Upper lobe of left lung (tissue), 6 donors: ENCODE results near the gene KCNJ1. TPM values are rescaled to one million over a fixed set of nuclear protein-coding genes. Genes with fewer than 3 reads are reported as not detected.

Experiments
- ATAC-seq, 2 donors: fragments of 200-7000 bp; cut with Tn5 transposase; one replicate each; pipeline ENCODE4 v1.9.1; 2022; ENCODE audit warnings: mild to moderate bottlenecking in 2 of 2, moderate library complexity in 2 of 2; ENCODE audit not compliant: low FRiP score in 2 of 2
- DNase-seq, 2 donors: peaks; one replicate each; pipeline ENCODE4 v3.0.0-alpha.2; 2019 to 2020
- H3K27ac ChIP-seq, 4 donors: fragments of 200-600 bp; sonication (generic); one replicate each; pipeline ENCODE4 v1.5.1; 2016 to 2019
- H3K27me3 ChIP-seq, 4 donors: fragments of 200-600 bp; sonication (generic); one replicate each; pipeline ENCODE4 v1.5.1; 2017 to 2019
- H3K36me3 ChIP-seq, 4 donors: fragments of 200-600 bp; sonication (generic); one replicate each; pipeline ENCODE4 v1.5.1; 2016 to 2019
- H3K4me1 ChIP-seq, 4 donors: fragments of 200-600 bp; sonication (generic); one replicate each; pipeline ENCODE4 v1.5.1; 2018 to 2019
- H3K4me3 ChIP-seq, 4 donors: fragments of 200-600 bp; sonication (generic); one replicate each; pipeline ENCODE4 v1.5.1; 2017 to 2019; ENCODE audit warnings: mild to moderate bottlenecking in 2 of 4, moderate library complexity in 1 of 4
- H3K9me3 ChIP-seq, 4 donors: fragments of 200-600 bp; sonication (generic); one replicate each; pipeline ENCODE4 v1.5.1; 2018 to 2019
- EP300 ChIP-seq, 4 donors: sonication (generic); formaldehyde crosslinking; IDR thresholded peaks; one replicate each; pipeline ENCODE4 v1.5.1; 2017; ENCODE audit warnings: antibody characterized with exemption in 4 of 4, control low read depth in 2 of 4
- POLR2A ChIP-seq, 4 donors: fragments of 450-650 bp; IDR thresholded peaks; one replicate each; pipeline ENCODE4 v1.5.1; 2016 to 2017; ENCODE audit warnings: antibody characterized with exemption in 4 of 4, mild to moderate bottlenecking in 2 of 4
- POLR2AphosphoS5 ChIP-seq, 2 donors: sonication (generic); formaldehyde crosslinking; IDR thresholded peaks; one replicate each; pipeline ENCODE4 v1.5.1; 2017; ENCODE audit warnings: antibody characterized with exemption in 2 of 2
- WGBS, 2 donors: methylation state at CpG; one replicate each; pipeline ENCODE4 v1.1.5; 2017 to 2018; 5-methylcytosine and 5-hydroxymethylcytosine counted together
- total RNA-seq, 6 donors: library from RNA; depleted of rRNA in 4 of 6; stranded (reverse); fragments of >200 nt in 4 of 6; gene quantifications; one replicate each; pipeline versions ENCODE4 v1.1.0 to v1.2.1, GENCODE V29; 2016 to 2021
- TF ChIP-seq, protein P1 (sequence below), 6 experiments: fragments of 450-650 bp in 4 of 6; fragments of 200-600 bp in 2 of 6; sonication (generic) in 2 of 6; IDR thresholded peaks; one replicate each; pipeline ENCODE4 v1.5.1; 2016 to 2019; ENCODE audit warnings: antibody characterized with exemption in 6 of 6
- donor health status: DM: no; HTN: no; CAD: no; lungs with moderate emphysema.
- donor health status: DM: no; HTN: yes; CAD: no; lungs with severe emphysema.

The KCNJ1 gene
- total RNA-seq, 6 donors from 2014 or later, result 0.15 to 0.59 (median 0.20) TPM; not detected in 3

- Histone ChIP-seq H3K27me3 (no peaks in the 10 kb centered on the region), H3K36me3 (peaks cover 0 to 71% (median 9%) of the 10 kb centered on the region in 4 donors), H3K27ac (peak overlapping the region in 1 of 4 donors; percentile 6), H3K4me3 (no peak overlapping the region), H3K4me1 (peaks cover 0 to 12% (median 6%) of the 10 kb centered on the region in 4 donors), H3K9me3 (no peaks in the 10 kb centered on the region)
- ATAC-seq (peak; percentile 28 to 40), DNase-seq (no peak)
- 63 to 82% methylated on average over 4 of the region's 4 CpGs for WGBS, 2 donors
- TF ChIP-seq POLR2A (IDR thresholded peaks at IDR 0.05), result no peak
- TF ChIP-seq EP300 (IDR thresholded peaks at IDR 0.05), result no peak
- TF ChIP-seq, protein P1, sequence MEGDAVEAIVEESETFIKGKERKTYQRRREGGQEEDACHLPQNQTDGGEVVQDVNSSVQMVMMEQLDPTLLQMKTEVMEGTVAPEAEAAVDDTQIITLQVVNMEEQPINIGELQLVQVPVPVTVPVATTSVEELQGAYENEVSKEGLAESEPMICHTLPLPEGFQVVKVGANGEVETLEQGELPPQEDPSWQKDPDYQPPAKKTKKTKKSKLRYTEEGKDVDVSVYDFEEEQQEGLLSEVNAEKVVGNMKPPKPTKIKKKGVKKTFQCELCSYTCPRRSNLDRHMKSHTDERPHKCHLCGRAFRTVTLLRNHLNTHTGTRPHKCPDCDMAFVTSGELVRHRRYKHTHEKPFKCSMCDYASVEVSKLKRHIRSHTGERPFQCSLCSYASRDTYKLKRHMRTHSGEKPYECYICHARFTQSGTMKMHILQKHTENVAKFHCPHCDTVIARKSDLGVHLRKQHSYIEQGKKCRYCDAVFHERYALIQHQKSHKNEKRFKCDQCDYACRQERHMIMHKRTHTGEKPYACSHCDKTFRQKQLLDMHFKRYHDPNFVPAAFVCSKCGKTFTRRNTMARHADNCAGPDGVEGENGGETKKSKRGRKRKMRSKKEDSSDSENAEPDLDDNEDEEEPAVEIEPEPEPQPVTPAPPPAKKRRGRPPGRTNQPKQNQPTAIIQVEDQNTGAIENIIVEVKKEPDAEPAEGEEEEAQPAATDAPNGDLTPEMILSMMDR (IDR thresholded peaks at IDR 0.05), result peak in 2 of 6 experiments; percentile 15 to 19
- no peak for TF ChIP-seq POLR2AphosphoS5 (IDR thresholded peaks at IDR 0.05)
Measured at GRCh38 chr11:128802358-128802981, 64.6 kb downstream of the KCNJ1 start.

DNA sequence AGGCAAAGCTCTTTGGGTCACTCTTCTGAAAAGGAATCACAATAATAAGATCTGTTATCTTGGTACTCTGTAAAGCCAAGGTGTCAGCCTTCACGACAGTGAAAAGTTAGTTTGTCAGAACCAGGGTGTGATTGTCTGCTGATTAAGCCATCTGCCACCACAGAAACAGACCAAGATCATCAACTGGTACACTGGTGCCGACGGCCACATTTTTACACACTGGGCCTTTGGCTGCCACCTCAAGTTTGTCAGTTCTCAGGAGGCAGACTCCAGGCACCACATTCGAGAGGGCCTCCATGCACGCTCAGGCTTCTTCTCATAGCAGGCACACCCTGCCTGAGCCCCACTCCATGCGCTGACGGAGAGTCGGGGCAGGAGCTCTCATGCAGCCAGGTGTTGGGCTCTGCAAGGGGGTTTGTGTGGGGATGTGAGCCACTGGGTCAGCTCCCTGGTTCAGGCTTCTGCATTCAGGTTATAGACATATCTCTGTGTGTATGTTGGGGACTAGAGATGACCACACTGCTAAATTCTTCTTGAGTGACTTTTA lies 66.2 kb downstream of the KCNJ1 start:
- no peak for ATAC-seq

GRCh38 chr11:128796270-128796669 lies 70.8 kb downstream of the KCNJ1 start:
- no peak overlapping the region for H3K27ac ChIP-seq
- H3K27me3 ChIP-seq, result no peaks in the 10 kb centered on the region
- no peak for DNase-seq
- TF ChIP-seq POLR2AphosphoS5 (IDR thresholded peaks at IDR 0.05) (no peak), EP300 (IDR thresholded peaks at IDR 0.05) (no peak), POLR2A (IDR thresholded peaks at IDR 0.05) (no peak)
- TF ChIP-seq, protein P1 (IDR thresholded peaks at IDR 0.05), result no peak
- H3K4me1 ChIP-seq, result no peaks in the 10 kb centered on the region
- 88 to 92% methylated on average over 2 of the region's 2 CpGs for WGBS, 2 donors
- peaks cover 0 to 58% (median 22%) of the 10 kb centered on the region in 4 donors for H3K36me3 ChIP-seq
- no peaks in the 10 kb centered on the region for H3K9me3 ChIP-seq
- ATAC-seq, result peak in 1 of 2 donors; percentile 16
- H3K4me3 ChIP-seq, result no peak overlapping the region

More for the DNA sequence above, 66.2 kb downstream of the KCNJ1 start:
- no peak for TF ChIP-seq POLR2AphosphoS5 (IDR thresholded peaks at IDR 0.05)
- TF ChIP-seq POLR2A (IDR thresholded peaks at IDR 0.05), result no peak
- TF ChIP-seq, protein P1 (IDR thresholded peaks at IDR 0.05), result no peak
- TF ChIP-seq EP300 (IDR thresholded peaks at IDR 0.05), result no peak
- Histone ChIP-seq H3K27me3 (no peaks in the 10 kb centered on the region), H3K4me3 (no peak overlapping the region), H3K36me3 (peaks cover 0 to 62% (median 8%) of the 10 kb centered on the region in 4 donors), H3K27ac (no peak overlapping the region), H3K9me3 (no peaks in the 10 kb centered on the region), H3K4me1 (peaks cover 0 to 12% (median 6%) of the 10 kb centered on the region in 4 donors)
- DNase-seq, result no peak
- 96 to 100% methylated on average over 1 to 8 of the region's 8 CpGs for WGBS, 2 donors

DNA sequence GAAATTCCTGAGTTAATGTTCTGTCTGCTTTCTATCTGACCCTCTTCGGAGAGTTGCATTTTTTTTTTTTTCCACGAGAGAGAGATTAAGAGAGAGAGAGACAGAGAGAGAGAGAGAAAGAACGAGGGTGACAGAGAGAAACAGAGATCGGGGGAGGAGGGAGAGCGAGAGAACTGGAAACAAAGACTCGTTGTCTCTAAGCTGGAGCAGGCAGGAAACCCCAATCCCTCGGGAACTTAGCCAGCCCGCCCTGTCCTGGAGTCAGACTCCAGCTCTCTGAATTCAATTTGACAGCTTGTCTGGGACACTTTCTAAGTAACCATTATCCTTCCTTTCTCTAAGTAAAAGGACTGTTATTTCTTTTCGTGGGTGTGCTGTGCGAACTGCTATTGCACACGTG lies 76.9 kb downstream of the KCNJ1 start:
- peaks cover 4 to 41% (median 19%) of the 10 kb centered on the region in 4 donors for H3K36me3 ChIP-seq
- 38 to 50% methylated on average over 11 of the region's 11 CpGs for WGBS, 2 donors
- no peak for ATAC-seq

More for the DNA sequence above, 76.9 kb downstream of the KCNJ1 start:
- peaks cover 0 to 4% (median 0%) of the 10 kb centered on the region in 4 donors for H3K4me1 ChIP-seq
- peak overlapping the region in 1 of 4 donors; percentile 43 for H3K27ac ChIP-seq
- DNase-seq, result no peak
- TF ChIP-seq POLR2A (IDR thresholded peaks at IDR 0.05) (no peak), EP300 (IDR thresholded peaks at IDR 0.05) (no peak), POLR2AphosphoS5 (IDR thresholded peaks at IDR 0.05) (no peak)
- TF ChIP-seq, protein P1 (IDR thresholded peaks at IDR 0.05), result no peak
- H3K9me3 ChIP-seq, result no peaks in the 10 kb centered on the region
- no peak overlapping the region for H3K4me3 ChIP-seq
- no peaks in the 10 kb centered on the region for H3K27me3 ChIP-seq
